Thyroid gland (tissue), 4 donors: Measurements from ENCODE around the gene PRR12. TPM values are rescaled to one million over a fixed set of nuclear protein-coding genes. Genes with fewer than 3 reads are reported as not detected.

ENCODE experiments used
- DNase-seq, 2 donors: peaks; one replicate each; pipeline ENCODE4 v3.0.0-alpha.2; 2019
- H3K27ac ChIP-seq, 3 donors: fragments of 200-600 bp; sonication (generic); 1 replicate in 2 of 3; 2 replicates in 1 of 3; pipeline ENCODE4 v1.5.1; 2016 to 2019; ENCODE audit warnings: mild to moderate bottlenecking in 1 of 3, moderate library complexity in 1 of 3
- H3K27me3 ChIP-seq: fragments of 200-600 bp; sonication (generic); one replicate; pipeline ENCODE4 v1.5.1; 2019
- H3K36me3 ChIP-seq, 2 donors: fragments of 200-600 bp; sonication (generic); one replicate each; pipeline ENCODE4 v1.5.1; 2016 to 2019
- H3K4me1 ChIP-seq, 2 donors: fragments of 200-600 bp; sonication (generic); one replicate each; pipeline ENCODE4 v1.5.1; 2017 to 2019
- H3K4me3 ChIP-seq, 3 donors: fragments of 200-600 bp; sonication (generic); replicated peaks in 1 of 3; 1 replicate in 2 of 3; 2 replicates in 1 of 3; pipeline ENCODE4 v1.5.1; 2016; ENCODE audit warnings: mild to moderate bottlenecking in 1 of 3
- H3K9me3 ChIP-seq: fragments of 200-600 bp; sonication (generic); one replicate; pipeline ENCODE4 v1.5.1; 2017
- POLR2A ChIP-seq, 2 donors: fragments of 450-650 bp; IDR thresholded peaks; one replicate each; pipeline ENCODE4 v1.6.1; 2017; ENCODE audit warnings: antibody characterized with exemption in 2 of 2, mild to moderate bottlenecking in 2 of 2, moderate library complexity in 1 of 2
- WGBS, 2 donors: methylation state at CpG; one replicate each; pipeline ENCODE4 v1.1.5; 2017; 5-methylcytosine and 5-hydroxymethylcytosine counted together
- intact Hi-C: fragments of 100-400 bp; cut with DNase I; formaldehyde crosslinking; loops from one replicate; pipeline ENCODE4 v1.15.1; 2023
- total RNA-seq, 4 donors: library from RNA; depleted of rRNA; stranded (reverse); fragments of >200 nt; gene quantifications; one replicate each; pipeline ENCODE4 v1.2.3, GENCODE V29; 2016
- TF ChIP-seq, protein P1 (sequence below), 6 experiments: fragments of 200-600 bp in 3 of 6; fragments of 450-650 bp in 3 of 6; sonication (generic) in 3 of 6; IDR thresholded peaks; one replicate each; pipeline ENCODE4 v1.5.1; 2016 to 2019; ENCODE audit warnings: antibody characterized with exemption in 6 of 6, mild to moderate bottlenecking in 2 of 6, inconsistent platforms in 1 of 6, moderate library complexity in 1 of 6

Gene PRR12
- total RNA-seq, 4 donors from 2014 or later = 7.3 to 15.6 (median 12.4) TPM

- TF ChIP-seq, protein P1, sequence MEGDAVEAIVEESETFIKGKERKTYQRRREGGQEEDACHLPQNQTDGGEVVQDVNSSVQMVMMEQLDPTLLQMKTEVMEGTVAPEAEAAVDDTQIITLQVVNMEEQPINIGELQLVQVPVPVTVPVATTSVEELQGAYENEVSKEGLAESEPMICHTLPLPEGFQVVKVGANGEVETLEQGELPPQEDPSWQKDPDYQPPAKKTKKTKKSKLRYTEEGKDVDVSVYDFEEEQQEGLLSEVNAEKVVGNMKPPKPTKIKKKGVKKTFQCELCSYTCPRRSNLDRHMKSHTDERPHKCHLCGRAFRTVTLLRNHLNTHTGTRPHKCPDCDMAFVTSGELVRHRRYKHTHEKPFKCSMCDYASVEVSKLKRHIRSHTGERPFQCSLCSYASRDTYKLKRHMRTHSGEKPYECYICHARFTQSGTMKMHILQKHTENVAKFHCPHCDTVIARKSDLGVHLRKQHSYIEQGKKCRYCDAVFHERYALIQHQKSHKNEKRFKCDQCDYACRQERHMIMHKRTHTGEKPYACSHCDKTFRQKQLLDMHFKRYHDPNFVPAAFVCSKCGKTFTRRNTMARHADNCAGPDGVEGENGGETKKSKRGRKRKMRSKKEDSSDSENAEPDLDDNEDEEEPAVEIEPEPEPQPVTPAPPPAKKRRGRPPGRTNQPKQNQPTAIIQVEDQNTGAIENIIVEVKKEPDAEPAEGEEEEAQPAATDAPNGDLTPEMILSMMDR (IDR thresholded peaks at IDR 0.05) = no peak
- no peak for TF ChIP-seq POLR2A (IDR thresholded peaks at IDR 0.05)
- no peak for DNase-seq
- H3K4me3 ChIP-seq = no peak overlapping the region
- H3K27me3 ChIP-seq = no peaks in the 10 kb centered on the region
- peaks cover 0 to 7% of the 10 kb centered on the region in 2 donors for H3K4me1 ChIP-seq
- intact Hi-C loops = no loop called here
- H3K27ac ChIP-seq = no peak overlapping the region
- H3K36me3 ChIP-seq = peaks cover 27 to 35% of the 10 kb centered on the region in 2 donors
- 94 to 96% methylated on average over 17 to 18 of the region's 18 CpGs for WGBS, 2 donors
- H3K9me3 ChIP-seq = no peaks in the 10 kb centered on the region
Observed at GRCh38 chr19:49557641-49558325, 33.2 kb upstream of the PRR12 start.

- no peak for TF ChIP-seq POLR2A (IDR thresholded peaks at IDR 0.05)
- TF ChIP-seq, protein P1 (IDR thresholded peaks at IDR 0.05) = no peak
- peaks cover 0 to 6% of the 10 kb centered on the region in 2 donors for H3K4me1 ChIP-seq
- no peak for DNase-seq
- WGBS, 2 donors = 88% methylated on average over 7 of the region's 7 CpGs
- no peaks in the 10 kb centered on the region for H3K27me3 ChIP-seq
- peaks cover 27 to 35% of the 10 kb centered on the region in 2 donors for H3K36me3 ChIP-seq
- H3K27ac ChIP-seq = no peak overlapping the region
- no peaks in the 10 kb centered on the region for H3K9me3 ChIP-seq
- H3K4me3 ChIP-seq = no peak overlapping the region
- intact Hi-C loops = no loop called here
Observed at GRCh38 chr19:49558591-49558990, 32.4 kb upstream of the PRR12 start.

- no peak for TF ChIP-seq POLR2A (IDR thresholded peaks at IDR 0.05)
- TF ChIP-seq, protein P1 (IDR thresholded peaks at IDR 0.05) = no peak
- no peak for DNase-seq
- Histone ChIP-seq H3K36me3 (peaks cover 27 to 35% of the 10 kb centered on the region in 2 donors), H3K27ac (no peak overlapping the region), H3K4me1 (no peaks in the 10 kb centered on the region), H3K4me3 (no peak overlapping the region), H3K9me3 (no peaks in the 10 kb centered on the region), H3K27me3 (no peaks in the 10 kb centered on the region)
- 88 to 90% methylated on average over 3 of the region's 3 CpGs for WGBS, 2 donors
- intact Hi-C loops = no loop called here
Observed at GRCh38 chr19:49559443-49559842, 31.5 kb upstream of the PRR12 start.

GRCh38 chr19:49559928-49560327 is 31.1 kb upstream of the PRR12 start:
- no peak overlapping the region for H3K4me3 ChIP-seq
- no peaks in the 10 kb centered on the region for H3K9me3 ChIP-seq
- 81 to 83% methylated on average over 14 to 15 of the region's 15 CpGs for WGBS, 2 donors
- H3K27me3 ChIP-seq = no peaks in the 10 kb centered on the region
- peaks cover 27 to 35% of the 10 kb centered on the region in 2 donors for H3K36me3 ChIP-seq
- DNase-seq = no peak
- no peak for TF ChIP-seq POLR2A (IDR thresholded peaks at IDR 0.05)
- TF ChIP-seq, protein P1 (IDR thresholded peaks at IDR 0.05) = no peak
- no peaks in the 10 kb centered on the region for H3K4me1 ChIP-seq
- H3K27ac ChIP-seq = no peak overlapping the region
- intact Hi-C loops = no loop called here

GRCh38 chr19:49560358-49560900 is 30.6 kb upstream of the PRR12 start:
- peaks cover 27 to 35% of the 10 kb centered on the region in 2 donors for H3K36me3 ChIP-seq
- H3K4me1 ChIP-seq = peaks cover 0 to 4% of the 10 kb centered on the region in 2 donors
- no peak overlapping the region for H3K4me3 ChIP-seq
- WGBS, 2 donors = 79 to 81% methylated on average over 14 to 15 of the region's 15 CpGs
- no peaks in the 10 kb centered on the region for H3K9me3 ChIP-seq
- no peaks in the 10 kb centered on the region for H3K27me3 ChIP-seq
- intact Hi-C loops = no loop called here
- no peak overlapping the region for H3K27ac ChIP-seq
- no peak for DNase-seq
- TF ChIP-seq, protein P1 (IDR thresholded peaks at IDR 0.05) = no peak
- TF ChIP-seq POLR2A (IDR thresholded peaks at IDR 0.05) = no peak
